Tibial nerve (tissue), 4 donors: ENCODE results near the gene UBA1. TPM values are rescaled to one million over a fixed set of nuclear protein-coding genes. Genes with fewer than 3 reads are reported as not detected.
A peak's percentile ranks its signal among the peaks of the same experiment; 100 is the strongest.

Experiments
- DNase-seq, 2 donors: peaks; one replicate each; pipeline ENCODE4 v3.0.0-alpha.2; 2019; ENCODE audit warnings: low spot score in 2 of 2
- H3K27ac ChIP-seq, 4 donors: fragments of 200-600 bp; sonication (generic) in 3 of 4; one replicate each; pipeline ENCODE4 v1.5.1; 2017 to 2019; ENCODE audit warnings: mild to moderate bottlenecking in 1 of 4
- H3K27me3 ChIP-seq, 2 donors: fragments of 200-600 bp; sonication (generic) in 1 of 2; one replicate each; pipeline versions ENCODE4 v1.5.1 to v1.6.0; 2017 to 2019
- H3K36me3 ChIP-seq, 3 donors: fragments of 200-600 bp; sonication (generic); one replicate each; pipeline ENCODE4 v1.5.1; 2018 to 2019
- H3K4me1 ChIP-seq, 4 donors: fragments of 200-600 bp; sonication (generic) in 3 of 4; one replicate each; pipeline ENCODE4 v1.5.1; 2017 to 2019
- H3K4me3 ChIP-seq, 4 donors: fragments of 200-600 bp; sonication (generic) in 3 of 4; one replicate each; pipeline ENCODE4 v1.5.1; 2017 to 2019; ENCODE audit warnings: mild to moderate bottlenecking in 1 of 4, moderate library complexity in 1 of 4
- H3K9me3 ChIP-seq, 4 donors: fragments of 200-600 bp; sonication (generic) in 3 of 4; one replicate each; pipeline ENCODE4 v1.5.1; 2017 to 2019
- CTCF ChIP-seq, 5 experiments: fragments of 200-600 bp in 3 of 5; fragments of 450-650 bp in 2 of 5; sonication (generic) in 3 of 5; IDR thresholded peaks; one replicate each; pipeline ENCODE4 v1.5.1; 2016 to 2019; ENCODE audit warnings: antibody characterized with exemption in 5 of 5, mild to moderate bottlenecking in 3 of 5, moderate library complexity in 2 of 5
- EP300 ChIP-seq, 2 donors: sonication (generic); formaldehyde crosslinking; IDR thresholded peaks; one replicate each; pipeline ENCODE4 v1.6.1; 2017; ENCODE audit warnings: antibody characterized with exemption in 2 of 2, mild to moderate bottlenecking in 1 of 2
- POLR2A ChIP-seq, 2 donors: fragments of 450-650 bp; IDR thresholded peaks; one replicate each; pipeline ENCODE4 v1.6.1; 2017; ENCODE audit warnings: antibody characterized with exemption in 2 of 2, mild to moderate bottlenecking in 2 of 2, moderate library complexity in 2 of 2
- WGBS, 2 donors: methylation state at CpG; one replicate each; pipeline ENCODE4 v1.1.5; 2018; 5-methylcytosine and 5-hydroxymethylcytosine counted together
- total RNA-seq, 4 donors: library from RNA; depleted of rRNA; stranded (reverse); fragments of >200 nt; gene quantifications; one replicate each; pipeline ENCODE4 v1.1.0, GENCODE V29; 2016

UBA1 gene
- total RNA-seq, 4 donors from 2014 or later, result 124 to 168 (median 144) TPM

DNA sequence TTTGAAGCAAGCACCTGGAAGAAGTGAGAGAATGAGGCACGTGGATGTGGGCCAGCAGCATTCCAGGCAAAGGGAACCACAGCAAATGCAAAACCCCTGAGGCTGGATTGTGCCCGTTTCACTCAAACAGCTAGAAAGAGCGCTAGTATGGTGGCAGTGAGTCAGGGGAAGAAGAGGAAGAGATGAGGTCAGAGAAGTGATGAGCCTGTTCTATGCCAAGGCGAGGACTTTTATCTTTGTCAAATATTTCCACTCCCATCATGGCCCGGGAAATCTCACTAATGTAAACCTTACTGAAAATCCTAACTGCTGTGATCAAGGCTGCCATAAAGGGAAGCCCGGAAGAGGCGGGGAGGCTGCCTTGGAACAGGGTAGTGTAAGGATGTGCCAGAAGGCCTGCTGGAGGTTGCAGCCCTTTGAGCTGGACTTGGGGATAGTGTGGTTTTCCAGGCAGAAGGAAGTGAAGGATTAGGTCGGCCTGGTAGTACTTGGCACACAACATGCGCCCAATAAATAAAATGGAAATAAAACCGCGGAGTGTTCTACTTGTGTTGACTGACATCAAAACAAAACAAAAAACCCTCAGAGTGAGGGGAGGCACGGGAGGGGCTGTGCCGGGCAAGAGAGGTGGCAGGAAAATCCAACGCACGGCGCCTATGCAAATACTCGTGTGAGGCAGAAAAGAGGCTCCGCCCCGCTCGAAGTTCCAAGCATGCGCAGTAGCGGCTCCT, 23.7 kb downstream of the UBA1 start:
- TF ChIP-seq CTCF (IDR thresholded peaks at IDR 0.05) (no peak), POLR2A (IDR thresholded peaks at IDR 0.05) (peak in 1 of 2 donors; percentile 8), EP300 (IDR thresholded peaks at IDR 0.05) (peak; percentile 49 to 63)
- H3K27me3 ChIP-seq, result no peaks in the 10 kb centered on the region
- H3K4me1 ChIP-seq, result peaks cover 0 to 33% (median 9%) of the 10 kb centered on the region in 4 donors
- WGBS, 2 donors, result 5 to 25% methylated on average over 21 to 22 of the region's 22 CpGs
- H3K27ac ChIP-seq, result peak overlapping the region; percentile 68 to 98 (median 78)
- peak overlapping the region in 3 of 4 donors; percentile 26 to 92 (median 36) for H3K4me3 ChIP-seq
- H3K36me3 ChIP-seq, result peaks cover 0 to 42% (median under 1%) of the 10 kb centered on the region in 3 donors
- no peaks in the 10 kb centered on the region for H3K9me3 ChIP-seq
- no peak for DNase-seq

DNA sequence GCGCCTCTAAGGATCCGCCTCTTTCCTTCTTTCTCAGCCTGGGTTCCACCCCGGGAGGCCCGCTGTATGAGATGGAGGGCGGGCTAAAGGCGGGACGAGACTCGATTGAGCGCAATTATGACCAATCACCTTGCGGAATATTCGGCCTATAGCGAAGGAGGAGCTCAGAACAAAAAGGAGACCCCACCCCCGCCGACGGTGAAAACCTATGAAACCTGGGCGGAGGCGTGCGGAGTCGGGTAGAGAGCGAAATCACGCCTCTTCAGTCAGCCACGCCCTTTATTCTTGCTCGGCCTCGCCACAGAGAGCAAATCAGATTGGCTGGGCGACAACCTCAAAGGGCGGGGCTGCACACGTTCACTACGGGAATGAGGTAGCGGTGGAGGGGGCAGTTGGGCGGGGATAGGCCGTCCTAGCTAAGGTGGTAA, 24.2 kb downstream of the UBA1 start:
- no peaks in the 10 kb centered on the region for H3K9me3 ChIP-seq
- peak; percentile 93 to 94 for DNase-seq
- H3K4me1 ChIP-seq, result peaks cover 0 to 33% (median 9%) of the 10 kb centered on the region in 4 donors
- 0 to 5% methylated on average over 1 to 31 of the region's 31 CpGs for WGBS, 2 donors
- no peaks in the 10 kb centered on the region for H3K27me3 ChIP-seq
- peak overlapping the region; percentile 52 to 93 (median 82) for H3K4me3 ChIP-seq
- peaks cover 0 to 39% (median 0%) of the 10 kb centered on the region in 3 donors for H3K36me3 ChIP-seq
- peak overlapping the region; percentile 95 to 98 (median 97) for H3K27ac ChIP-seq
- TF ChIP-seq POLR2A (IDR thresholded peaks at IDR 0.05) (peak in 1 of 2 donors; percentile 49), CTCF (IDR thresholded peaks at IDR 0.05) (no peak)

DNA sequence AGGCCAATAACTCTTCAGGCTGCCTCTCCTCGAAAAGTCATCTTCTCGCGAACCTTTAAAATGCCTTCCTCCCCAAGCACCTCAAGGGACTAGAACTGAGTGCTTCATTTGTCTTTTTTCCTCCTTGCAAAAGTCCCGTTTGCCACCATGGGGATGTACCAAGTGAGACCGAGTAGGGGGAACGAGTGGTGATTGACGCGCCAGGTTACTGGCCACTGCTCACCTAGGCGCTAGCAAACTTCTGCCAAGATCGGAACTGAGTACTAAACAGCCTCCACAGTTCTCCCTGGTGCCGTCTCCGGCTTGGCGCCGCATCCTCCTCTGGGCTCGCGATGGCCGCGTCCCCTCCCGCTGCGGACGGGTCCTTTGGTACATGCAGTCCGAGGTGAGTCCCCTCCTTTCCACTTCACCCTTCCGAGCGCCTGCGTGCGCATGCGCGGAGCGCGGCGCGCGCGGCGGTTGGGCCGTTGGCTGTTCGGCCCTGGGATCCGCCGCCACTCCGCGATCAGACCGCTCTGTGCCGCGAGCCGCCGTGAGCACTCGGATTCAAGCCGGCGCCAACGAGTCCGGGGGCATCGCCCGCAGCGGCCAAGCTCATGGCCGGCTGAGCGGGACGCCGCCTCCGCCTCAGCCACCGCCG, 24.8 kb downstream of the UBA1 start, which contains the start of gene CDK16:
CDK16 (plus strand) TSS at position 402 of the 640 bp plus-strand sequence. CDS start 4,877 bp downstream, outside the sequence.
- peak; percentile 42 to 45 for DNase-seq
- Histone ChIP-seq H3K27ac (peak within 1 kb of the TSS; percentile 95 to 98 (median 97)), H3K27me3 (no peaks in the 10 kb centered on the region), H3K36me3 (peaks cover 0 to 39% (median 0%) of the 10 kb centered on the region in 3 donors), H3K4me1 (peaks cover 0 to 33% (median 9%) of the 10 kb centered on the region in 4 donors), H3K9me3 (no peaks in the 10 kb centered on the region), H3K4me3 (peak within 1 kb of the TSS; percentile 52 to 93 (median 82))
- WGBS, 2 donors, result 0 to 1% methylated on average over 5 to 52 of the region's 61 CpGs
- TF ChIP-seq EP300 (IDR thresholded peaks at IDR 0.05), result peak; percentile 42 to 92
- peak in 2 of 5 experiments; percentile 36 to 38 for TF ChIP-seq CTCF (IDR thresholded peaks at IDR 0.05)
- peak; percentile 78 to 91 for TF ChIP-seq POLR2A (IDR thresholded peaks at IDR 0.05)

DNA sequence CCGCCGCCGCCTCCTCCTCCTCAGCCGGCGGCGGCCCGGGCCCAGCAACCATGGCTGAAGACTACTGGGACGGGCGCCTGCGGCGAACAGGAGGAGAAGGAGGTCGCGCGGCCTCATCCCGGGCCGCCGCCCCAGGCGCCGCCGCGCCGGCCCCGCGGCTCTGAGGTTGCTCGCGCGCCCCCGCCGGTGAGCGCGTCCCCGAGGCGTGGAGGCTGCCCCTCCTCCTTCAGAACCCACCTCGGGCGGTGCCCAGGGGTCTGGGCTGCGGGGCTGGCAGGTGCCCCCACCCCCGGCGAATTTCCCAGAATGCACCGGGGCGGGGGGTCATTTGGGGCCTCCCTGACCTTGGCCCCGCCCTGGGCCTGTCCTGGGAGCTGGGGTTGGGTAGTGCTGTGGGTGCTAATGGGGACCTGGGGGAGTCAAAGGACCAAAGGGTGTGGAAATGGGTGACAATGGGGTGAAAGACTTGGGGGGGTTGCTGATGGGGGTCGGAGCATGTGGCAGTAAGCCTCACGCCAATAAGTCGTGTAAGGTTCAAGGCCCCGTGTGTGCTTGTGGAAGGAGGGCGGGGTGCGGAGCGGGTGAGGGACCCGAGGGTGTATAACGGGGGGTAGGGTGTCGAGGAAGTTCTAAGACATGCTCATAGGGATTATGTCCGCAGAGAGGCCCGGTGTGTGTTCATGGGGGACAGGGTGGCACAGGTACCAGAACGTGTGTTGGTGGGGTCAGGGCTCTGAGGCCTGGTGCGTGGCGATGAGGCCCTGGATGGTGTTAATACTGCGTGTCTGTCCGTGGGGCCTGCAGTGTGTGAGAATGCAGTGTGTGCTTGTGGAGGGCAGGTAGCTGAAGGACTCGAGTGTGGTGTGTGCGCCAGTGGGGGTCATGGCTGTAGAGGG, 25.5 kb downstream of the UBA1 start:
- Histone ChIP-seq H3K9me3 (no peaks in the 10 kb centered on the region), H3K36me3 (peaks cover 0 to 39% (median 0%) of the 10 kb centered on the region in 3 donors), H3K4me3 (peak overlapping the region; percentile 52 to 93 (median 82)), H3K27me3 (no peaks in the 10 kb centered on the region), H3K4me1 (peaks cover 0 to 33% (median 9%) of the 10 kb centered on the region in 4 donors), H3K27ac (peak overlapping the region; percentile 95 to 98 (median 97))
- no peak for TF ChIP-seq EP300 (IDR thresholded peaks at IDR 0.05)
- no peak for TF ChIP-seq POLR2A (IDR thresholded peaks at IDR 0.05)
- no peak for TF ChIP-seq CTCF (IDR thresholded peaks at IDR 0.05)
- DNase-seq, result no peak
- WGBS, 2 donors, result 3 to 18% methylated on average over 24 to 55 of the region's 60 CpGs
